BLaER1 treated with 17β-estradiol and CSF1 and Interleukin-3, amounts not matched to agents 10 nM and 100 nM (cell line): ENCODE data around the gene SRRM4.
"Not testable (repeated sequence)": the region's sequence is repeated elsewhere in the genome, so short reads cannot be mapped to it uniquely, and the experiment has no call there.

Experiments used
- H3K27ac ChIP-seq, 11 experiments: shearing (Covaris generic); formaldehyde crosslinking; 2 replicates each; pipeline ENCODE4 v1.8.1; 2022
- H3K27me3 ChIP-seq, 11 experiments: shearing (Covaris generic); formaldehyde crosslinking; 2 replicates each; pipeline ENCODE4 v1.8.1; 2022
- H3K36me3 ChIP-seq, 11 experiments: shearing (Covaris generic); formaldehyde crosslinking; 2 replicates each; pipeline ENCODE4 v1.8.1; 2022
- H3K4me1 ChIP-seq, 10 experiments: shearing (Covaris generic); formaldehyde crosslinking; 2 replicates each; pipeline ENCODE4 v1.8.1; 2022
- H3K4me2 ChIP-seq, 11 experiments: shearing (Covaris generic); formaldehyde crosslinking; 2 replicates each; pipeline ENCODE4 v1.8.1; 2022
- H3K4me3 ChIP-seq, 10 experiments: shearing (Covaris generic); formaldehyde crosslinking; 2 replicates each; pipeline ENCODE4 v1.8.1; 2022
- H3K9ac ChIP-seq, 11 experiments: shearing (Covaris generic); formaldehyde crosslinking; 2 replicates each; pipeline ENCODE4 v1.8.1; 2022
- H3K9me3 ChIP-seq, 11 experiments: shearing (Covaris generic); formaldehyde crosslinking; replicated peaks in 1 of 11; 2 replicates each; pipeline ENCODE4 v1.8.1; 2022
- H4K20me1 ChIP-seq, 11 experiments: shearing (Covaris generic); formaldehyde crosslinking; 2 replicates each; pipeline ENCODE4 v1.8.1; 2022
- Cebpa-rat ChIP-seq, 11 experiments: shearing (Covaris generic); IDR thresholded peaks; 2 replicates each; pipeline ENCODE4 v1.8.1; 2022

Gene SRRM4

DNA sequence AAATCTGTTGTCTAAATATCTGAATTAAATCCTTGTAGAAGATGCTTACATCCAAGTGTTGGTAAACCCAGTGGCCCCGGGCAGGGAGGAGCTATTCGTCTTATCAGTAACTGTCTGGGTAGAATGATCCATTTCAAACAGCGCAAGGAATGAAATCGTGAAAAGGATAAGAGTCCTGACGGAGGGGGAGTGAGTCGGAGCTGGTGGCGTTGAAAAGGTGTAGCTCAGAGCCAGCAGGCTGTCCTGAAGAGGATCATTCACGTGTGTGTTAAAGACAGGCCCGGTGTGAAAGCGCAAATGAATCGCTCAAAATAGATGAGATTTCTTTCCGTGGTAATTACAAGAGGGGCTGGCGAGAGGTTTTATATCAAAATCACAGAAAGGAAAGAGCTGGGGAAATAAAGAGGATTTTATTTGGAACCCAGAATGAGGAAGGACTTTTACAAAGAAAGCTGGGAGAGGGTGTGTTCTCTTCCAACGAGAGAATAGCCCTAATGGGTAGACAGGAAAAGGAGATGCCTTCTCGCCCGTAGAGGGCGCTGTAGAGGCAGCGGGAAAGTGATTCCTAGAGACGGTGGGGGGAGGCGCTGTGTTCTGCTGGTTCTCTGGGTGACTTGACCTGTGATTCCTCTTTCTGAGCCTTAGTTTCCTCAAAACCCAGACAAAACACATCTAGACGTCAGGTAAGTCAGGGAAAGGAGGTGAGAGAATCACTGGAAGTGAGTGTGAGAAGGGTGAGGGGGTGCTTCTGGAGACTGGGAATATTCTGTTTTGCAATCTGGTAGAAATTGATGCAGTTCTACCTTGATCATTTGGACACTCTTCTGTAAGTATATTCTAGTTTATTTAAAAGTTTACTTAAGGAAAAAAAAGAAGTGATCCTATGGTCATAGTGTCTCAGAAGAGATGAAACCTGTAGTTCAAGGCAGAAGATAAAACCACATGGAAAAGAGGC, 39.3 kb downstream of the SRRM4 start:
- Histone ChIP-seq H3K27ac (no peak overlapping the region), H3K4me3 (no peak overlapping the region), H3K4me1 (peaks cover 0 to 29% (median 6%) of the 10 kb centered on the region in 10 experiments; a peak in 8 of 20 replicates), H3K9me3 (no peaks in the 10 kb centered on the region), H3K4me2 (peak overlapping the region in 1 of 11 experiments; percentile 24; a peak in 1 of 22 replicates), H4K20me1 (no peaks in the 10 kb centered on the region; a peak in 1 of 22 replicates), H3K9ac (no peak overlapping the region), H3K36me3 (no peaks in the 10 kb centered on the region), H3K27me3 (no peaks in the 10 kb centered on the region)
- TF ChIP-seq Cebpa-rat (IDR thresholded peaks at IDR 0.05) = no peak

- H3K36me3 ChIP-seq = no peaks in the 10 kb centered on the region
- no peaks in the 10 kb centered on the region; a peak in 1 of 22 replicates for H4K20me1 ChIP-seq
- no peak overlapping the region for H3K9ac ChIP-seq
- no peaks in the 10 kb centered on the region for H3K27me3 ChIP-seq
- H3K27ac ChIP-seq = no peak overlapping the region
- H3K9me3 ChIP-seq = peaks cover 0 to 3% (median 0%) of the 10 kb centered on the region in 11 experiments; a peak in 1 of 22 replicates
- H3K4me2 ChIP-seq = no peak overlapping the region
- H3K4me3 ChIP-seq = no peak overlapping the region
- peaks cover 0 to 12% (median 2%) of the 10 kb centered on the region in 10 experiments; a peak in 8 of 20 replicates for H3K4me1 ChIP-seq
- no peak for TF ChIP-seq Cebpa-rat (IDR thresholded peaks at IDR 0.05)
These were observed 43.0 kb downstream of the SRRM4 start for GRCh38 chr12:119024356-119024755.

DNA sequence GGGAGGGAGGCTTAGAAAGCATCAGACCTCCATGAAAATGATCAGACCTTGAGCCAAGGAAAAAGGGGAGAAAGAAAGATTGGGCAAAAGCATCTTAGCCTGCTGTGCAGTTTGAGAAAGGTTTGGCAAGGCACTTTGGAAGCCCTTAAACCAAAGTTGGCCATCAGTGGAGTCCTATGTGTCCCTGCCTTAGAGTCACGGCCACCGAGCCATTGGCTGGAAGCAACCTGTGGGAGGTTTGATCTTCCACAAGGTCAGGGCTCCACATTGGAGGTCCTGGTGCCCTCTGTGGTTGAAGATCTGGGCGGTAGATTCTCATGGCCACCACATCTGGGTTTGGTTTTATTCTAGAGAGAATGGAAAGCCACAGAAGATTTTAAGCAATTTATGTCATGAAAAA, 44.4 kb downstream of the SRRM4 start:
- no peak for TF ChIP-seq Cebpa-rat (IDR thresholded peaks at IDR 0.05)
- no peaks in the 10 kb centered on the region for H3K36me3 ChIP-seq

DNA sequence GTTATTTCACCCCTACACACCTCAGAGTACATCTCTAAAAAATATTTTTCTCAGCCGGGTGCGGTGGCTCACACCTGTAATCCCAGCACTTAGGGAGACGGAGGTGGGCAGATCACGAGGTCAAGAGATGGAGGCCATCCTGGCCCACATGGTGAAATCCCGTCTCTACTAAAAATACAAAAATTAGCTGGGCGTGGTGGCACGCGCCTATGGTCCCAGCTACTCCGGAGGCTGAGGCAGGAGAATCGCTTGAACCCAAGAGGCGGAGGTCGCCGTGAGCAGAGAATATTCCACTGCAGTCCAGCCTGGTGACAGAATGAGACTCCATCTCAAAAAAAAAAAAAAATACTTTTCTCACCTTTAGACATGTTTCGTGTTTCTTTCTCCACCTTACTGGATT, 52.0 kb downstream of the SRRM4 start:
- H3K27me3 ChIP-seq, H3K9ac ChIP-seq, H3K4me3 ChIP-seq, H3K36me3 ChIP-seq, H4K20me1 ChIP-seq, H3K4me1 ChIP-seq, H3K4me2 ChIP-seq, H3K9me3 ChIP-seq, H3K27ac ChIP-seq: not testable (repeated sequence)

More for the DNA sequence above, 44.4 kb downstream of the SRRM4 start:
- no peaks in the 10 kb centered on the region for H4K20me1 ChIP-seq
- H3K4me1 ChIP-seq = no peaks in the 10 kb centered on the region; a peak in 1 of 20 replicates
- no peak overlapping the region for H3K27ac ChIP-seq
- H3K4me2 ChIP-seq = no peak overlapping the region
- peaks cover 0 to 3% (median 0%) of the 10 kb centered on the region in 11 experiments; a peak in 1 of 22 replicates for H3K9me3 ChIP-seq
- no peak overlapping the region for H3K4me3 ChIP-seq
- H3K27me3 ChIP-seq = no peaks in the 10 kb centered on the region
- no peak overlapping the region for H3K9ac ChIP-seq

DNA sequence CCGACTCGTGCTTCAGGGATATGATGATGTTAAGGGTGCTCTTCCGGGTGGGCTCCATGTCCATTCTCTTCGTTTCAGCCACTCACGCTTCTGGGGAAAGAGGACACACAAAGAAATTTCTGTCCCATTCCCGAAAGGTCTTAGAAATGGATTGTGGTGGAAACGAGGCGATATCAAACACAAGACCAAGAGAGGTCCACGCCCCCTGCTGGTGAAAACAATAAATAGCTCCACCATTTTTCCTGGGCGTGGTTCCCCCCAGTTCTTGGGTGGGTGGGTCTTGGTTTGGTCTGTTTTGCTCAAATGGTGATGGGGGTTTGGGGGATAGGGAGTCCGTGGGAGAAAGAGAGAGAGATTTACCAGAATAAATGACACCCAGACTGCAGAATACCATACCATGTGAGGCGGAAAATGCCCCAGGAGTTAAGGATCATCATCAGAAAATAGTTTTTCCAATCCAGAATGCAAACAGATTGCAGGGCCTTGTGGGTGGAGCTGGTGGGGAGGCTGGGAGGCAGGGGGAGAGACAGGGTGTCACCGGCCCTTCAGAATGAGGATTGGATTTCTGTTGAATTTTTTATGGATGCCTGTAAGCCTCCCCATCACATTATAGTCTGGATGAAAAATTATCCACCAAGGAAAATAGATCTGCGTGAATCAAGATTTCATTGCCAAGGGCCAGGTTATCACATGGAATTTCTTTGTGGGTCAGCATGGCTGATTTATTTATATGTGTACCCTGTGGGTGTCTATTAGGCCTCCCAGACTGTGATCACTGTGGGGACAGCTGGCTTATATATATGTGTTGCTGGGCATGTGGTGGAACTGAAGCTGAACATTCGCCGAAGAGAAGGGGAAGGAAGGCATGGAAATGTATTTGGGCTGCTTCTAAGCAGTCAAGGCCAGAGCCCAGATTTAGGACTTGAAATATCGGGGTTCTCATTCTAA, 55.8 kb downstream of the SRRM4 start:
- Histone ChIP-seq H3K4me2 (no peak overlapping the region), H3K4me1 (no peaks in the 10 kb centered on the region), H3K4me3 (no peak overlapping the region), H3K27ac (no peak overlapping the region), H3K27me3 (no peaks in the 10 kb centered on the region), H3K9me3 (no peaks in the 10 kb centered on the region), H3K9ac (no peak overlapping the region), H4K20me1 (no peaks in the 10 kb centered on the region), H3K36me3 (no peaks in the 10 kb centered on the region)
- TF ChIP-seq Cebpa-rat (IDR thresholded peaks at IDR 0.05) = no peak

- H3K9me3 ChIP-seq = no peaks in the 10 kb centered on the region
- no peak overlapping the region for H3K4me3 ChIP-seq
- no peak overlapping the region for H3K9ac ChIP-seq
- H3K27me3 ChIP-seq = no peaks in the 10 kb centered on the region
- no peaks in the 10 kb centered on the region for H3K36me3 ChIP-seq
- H3K27ac ChIP-seq = no peak overlapping the region
- no peak for TF ChIP-seq Cebpa-rat (IDR thresholded peaks at IDR 0.05)
- no peaks in the 10 kb centered on the region for H4K20me1 ChIP-seq
- H3K4me1 ChIP-seq = no peaks in the 10 kb centered on the region
- no peak overlapping the region for H3K4me2 ChIP-seq
These were observed 62.8 kb downstream of the SRRM4 start for GRCh38 chr12:119044094-119044493.

DNA sequence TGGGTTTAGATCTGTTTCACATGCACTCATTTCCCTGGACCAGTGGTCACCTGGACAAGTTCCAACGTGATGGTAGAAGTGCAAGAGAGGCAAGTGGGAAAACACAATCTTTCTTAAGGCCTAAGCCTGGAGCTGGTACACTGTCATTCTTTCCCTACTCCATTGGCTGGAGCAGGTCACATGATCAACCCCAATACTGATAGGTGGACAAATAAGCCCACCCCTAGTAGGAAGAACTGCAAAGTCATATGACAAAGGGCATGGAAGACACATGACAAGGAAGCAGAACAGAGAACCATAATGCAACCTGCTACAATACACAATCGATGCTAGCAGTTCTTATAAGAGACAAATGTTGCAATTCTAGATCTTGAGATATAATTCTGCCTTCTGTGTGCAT, 66.3 kb downstream of the SRRM4 start:
- H3K9ac ChIP-seq = no peak overlapping the region
- no peak overlapping the region for H3K4me3 ChIP-seq
- H3K4me2 ChIP-seq = no peak overlapping the region
- H3K9me3 ChIP-seq = peaks cover 0 to 3% (median 0%) of the 10 kb centered on the region in 11 experiments; a peak in 1 of 22 replicates
- no peaks in the 10 kb centered on the region for H3K36me3 ChIP-seq
- H3K4me1 ChIP-seq = no peaks in the 10 kb centered on the region
- no peak for TF ChIP-seq Cebpa-rat (IDR thresholded peaks at IDR 0.05)
- no peaks in the 10 kb centered on the region for H3K27me3 ChIP-seq
- H4K20me1 ChIP-seq = no peaks in the 10 kb centered on the region
- no peak overlapping the region for H3K27ac ChIP-seq

DNA sequence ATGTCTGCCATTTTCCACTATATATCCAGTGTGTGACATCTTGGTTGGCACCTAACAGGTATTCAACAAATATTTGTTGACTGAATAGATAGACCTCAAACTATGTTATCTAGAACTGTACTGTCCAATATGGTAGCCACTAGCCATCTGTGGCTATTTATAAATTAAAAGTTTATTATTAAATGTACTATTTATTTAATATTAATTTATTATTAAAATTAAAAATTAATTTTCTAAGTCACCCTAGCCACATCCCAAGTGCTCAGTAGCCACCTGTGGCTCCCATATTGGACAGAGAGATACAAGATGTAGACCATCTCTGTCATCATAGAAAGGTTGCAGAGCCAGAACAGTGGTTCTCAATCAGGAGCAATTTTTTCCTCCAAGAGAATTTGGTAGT, 69.3 kb downstream of the SRRM4 start:
- H4K20me1 ChIP-seq = peaks cover 0 to 4% (median 0%) of the 10 kb centered on the region in 11 experiments; a peak in 1 of 22 replicates
- H3K4me2 ChIP-seq = no peak overlapping the region
- no peaks in the 10 kb centered on the region for H3K36me3 ChIP-seq
- H3K9ac ChIP-seq = no peak overlapping the region
- peaks cover 0 to 3% (median 0%) of the 10 kb centered on the region in 11 experiments; a peak in 1 of 22 replicates for H3K9me3 ChIP-seq
- no peak overlapping the region for H3K4me3 ChIP-seq
- H3K4me1 ChIP-seq = no peaks in the 10 kb centered on the region
- no peak overlapping the region for H3K27ac ChIP-seq
- no peak for TF ChIP-seq Cebpa-rat (IDR thresholded peaks at IDR 0.05)
- no peaks in the 10 kb centered on the region for H3K27me3 ChIP-seq

DNA sequence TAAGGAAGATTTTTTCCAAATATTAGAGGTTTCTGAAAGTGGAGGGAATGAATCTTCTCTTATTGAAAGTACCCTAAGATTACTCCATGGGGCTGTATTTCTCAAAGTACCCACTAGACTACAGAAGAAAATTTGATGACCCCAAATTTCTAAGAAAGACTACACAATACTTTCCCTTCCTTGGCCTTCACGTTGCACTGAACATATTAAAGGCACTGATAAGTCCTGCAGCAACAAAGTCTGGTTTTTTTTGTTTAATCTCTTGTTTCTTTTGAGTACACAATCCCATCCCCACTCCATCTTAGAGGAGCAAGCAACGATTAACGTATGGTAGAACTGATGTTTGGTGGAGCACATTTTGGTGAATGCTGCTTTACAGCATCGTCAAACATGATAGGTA, 70.1 kb downstream of the SRRM4 start:
- Histone ChIP-seq H3K9ac (no peak overlapping the region), H3K4me1 (no peaks in the 10 kb centered on the region), H3K4me3 (no peak overlapping the region), H4K20me1 (peaks cover 0 to 7% (median 0%) of the 10 kb centered on the region in 11 experiments; a peak in 1 of 22 replicates), H3K9me3 (peaks cover 0 to 3% (median 0%) of the 10 kb centered on the region in 11 experiments; a peak in 1 of 22 replicates), H3K4me2 (no peak overlapping the region), H3K27me3 (no peaks in the 10 kb centered on the region), H3K27ac (no peak overlapping the region), H3K36me3 (no peaks in the 10 kb centered on the region)
- TF ChIP-seq Cebpa-rat (IDR thresholded peaks at IDR 0.05) = no peak
